DMS53 treated with DMSO at 0.1 percent for 48 hours (cell line): ENCODE results near the gene ERICH2.
"Not testable (repeated sequence)": the region's sequence is repeated elsewhere in the genome, so short reads cannot be mapped to it uniquely, and the experiment has no call there.

ENCODE experiments used
- DNase-seq: peaks from one replicate; lab custom pipeline; 2025; ENCODE audit not compliant: unreplicated experiment; lab: John Stamatoyannopoulos, UW

Gene ERICH2, protein sequence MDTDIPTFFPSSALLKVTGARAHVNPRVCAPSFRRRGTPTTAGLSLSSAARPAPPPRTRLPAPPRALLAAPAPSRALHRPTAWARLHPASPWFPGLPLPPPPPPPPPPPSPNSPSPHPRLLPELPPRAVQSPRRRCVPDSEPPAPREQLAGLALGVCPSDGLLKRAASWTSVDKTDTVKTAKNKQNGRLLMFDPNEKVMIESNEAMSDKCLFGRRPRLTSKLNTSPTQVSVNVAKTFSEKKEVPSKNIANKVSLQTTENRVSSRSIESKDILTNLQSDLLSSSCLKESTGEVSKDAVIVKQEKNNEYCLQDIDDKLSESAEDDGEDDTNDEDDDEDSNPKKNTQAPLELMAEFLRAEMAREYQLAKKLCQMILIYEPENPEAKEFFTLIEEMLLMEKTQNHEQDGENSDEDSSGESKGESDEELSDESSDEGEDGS

DNA sequence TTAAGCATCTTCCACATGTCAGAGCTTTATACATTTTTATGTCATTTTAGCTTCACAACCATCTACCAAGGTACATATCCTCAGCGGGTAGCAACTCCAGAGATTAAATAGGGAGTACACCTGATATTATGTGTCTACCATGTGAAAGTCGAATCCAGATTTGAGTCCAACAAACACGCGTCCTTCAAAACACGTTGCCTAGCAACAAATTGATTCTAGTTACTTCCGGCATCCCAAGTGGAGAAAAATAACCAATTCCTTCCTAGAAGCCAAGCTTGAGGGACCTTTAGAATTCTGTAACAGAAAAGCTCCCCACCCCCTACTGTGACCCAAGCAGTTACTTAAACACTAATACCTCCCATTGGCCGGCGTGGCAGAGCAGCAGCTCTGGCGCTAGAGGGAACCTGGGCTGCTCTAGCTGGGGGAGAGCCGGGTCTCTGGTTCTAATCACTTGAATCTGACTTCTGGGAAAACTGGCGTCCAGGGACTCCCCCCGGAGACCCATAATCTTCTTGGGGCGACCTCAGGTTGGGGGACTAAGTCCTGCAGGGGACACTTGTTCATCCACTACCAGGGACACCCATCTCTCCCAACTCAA is at the start of gene ERICH2:
Gene ERICH2, plus strand, starts transcription at position 371 of the 598 bp plus-strand sequence. CDS start 304 bp downstream, outside the sequence.
- peak; percentile 82 for DNase-seq

DNA sequence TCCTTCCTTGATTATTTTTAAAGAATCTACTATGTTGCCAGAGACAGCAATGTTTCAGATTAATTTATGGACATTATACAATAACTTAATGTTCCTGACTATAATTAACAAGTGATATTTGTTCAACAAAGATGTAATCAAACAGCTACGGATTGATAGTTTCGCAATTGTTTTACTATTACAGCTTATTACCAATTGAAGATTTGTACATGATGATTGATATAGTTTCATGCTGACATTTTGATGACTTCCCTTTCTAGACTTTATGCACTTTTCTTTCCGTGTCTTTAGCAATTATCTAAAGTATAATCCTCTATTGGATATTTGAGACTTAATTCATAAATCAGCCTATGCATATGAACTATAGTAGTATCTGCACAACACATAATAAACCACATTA is 48.5 kb upstream of the ERICH2 start:
- no peak for DNase-seq

DNA sequence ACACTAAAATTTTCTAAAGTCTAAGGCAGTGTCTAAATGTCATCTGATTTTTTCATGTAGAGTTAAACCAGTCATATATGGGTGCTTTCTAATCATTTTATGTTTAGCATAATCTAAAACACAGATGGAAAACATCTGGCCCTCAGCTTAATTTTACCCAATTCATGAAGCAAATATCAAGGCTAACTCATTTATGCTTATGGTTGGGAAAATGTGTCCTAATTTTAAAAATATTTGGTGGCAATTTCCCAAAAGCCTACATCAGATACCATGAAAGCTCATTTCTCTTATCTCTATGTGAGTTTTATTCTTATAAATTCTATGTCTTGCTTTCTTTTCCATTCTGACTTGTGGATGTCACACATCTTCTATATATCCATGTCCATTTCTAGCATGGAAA is 47.9 kb upstream of the ERICH2 start:
- DNase-seq, result no peak

DNA sequence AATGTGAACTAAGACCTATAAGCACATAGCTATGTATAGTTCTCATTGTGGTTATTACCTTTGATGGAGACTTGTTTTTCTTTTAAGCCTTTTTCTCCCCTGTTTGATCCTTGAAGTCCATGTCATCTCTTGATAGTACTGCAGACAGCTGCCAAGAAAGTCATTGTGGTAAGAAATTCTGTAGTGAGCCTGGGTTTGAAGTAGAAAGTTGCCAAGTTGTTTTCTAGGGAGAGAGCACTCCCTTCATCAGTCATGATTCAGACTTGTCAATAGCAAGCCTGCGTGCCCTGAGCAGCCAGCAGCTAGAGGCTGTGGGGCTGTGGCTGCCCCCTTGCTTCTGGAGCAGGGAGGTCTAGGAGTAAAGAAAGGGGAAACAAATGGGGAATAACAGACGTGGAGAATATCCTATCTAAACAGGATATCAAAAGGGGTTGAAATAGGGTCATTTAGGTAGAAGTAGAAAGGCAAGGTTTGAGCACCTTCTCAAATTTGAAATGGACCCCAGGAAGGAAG is 46.7 kb upstream of the ERICH2 start:
- DNase-seq, result no peak

DNA sequence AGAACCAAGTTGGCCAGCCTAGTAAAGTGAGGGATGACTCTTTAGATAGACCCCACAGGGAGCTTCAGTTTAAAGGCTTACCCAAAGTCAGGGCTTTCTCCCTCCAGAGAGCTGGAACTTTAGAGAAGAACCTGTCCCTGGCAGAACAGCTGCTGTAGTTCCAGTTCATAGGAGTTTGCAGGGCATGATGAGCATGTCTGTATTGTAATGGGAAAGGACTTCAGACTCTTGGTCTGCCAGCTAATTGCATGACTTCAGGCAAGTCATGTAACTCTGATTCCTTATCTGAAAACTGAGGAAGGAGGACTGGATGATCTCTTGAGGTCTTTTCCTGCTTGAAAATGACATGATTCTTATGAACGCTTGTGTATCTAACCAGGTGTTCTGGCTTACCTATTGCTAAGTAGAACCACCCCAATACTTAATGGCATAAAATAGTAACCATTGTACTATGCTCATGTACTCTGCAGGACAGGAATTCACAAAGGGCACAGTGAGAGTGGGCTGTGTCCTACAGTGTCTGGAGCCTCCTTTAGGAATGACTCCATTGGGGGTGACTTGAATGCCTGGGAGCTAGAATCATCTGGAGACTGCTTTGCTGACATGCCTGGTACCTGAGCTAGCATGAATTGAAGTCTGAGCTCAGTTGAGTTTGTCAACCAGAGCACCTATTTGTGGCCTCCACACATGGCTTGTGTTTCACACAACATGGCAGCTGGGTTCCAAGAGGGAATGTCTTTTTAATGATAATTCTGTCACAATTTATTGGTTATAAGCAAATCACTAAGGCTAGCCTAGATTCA is 36.2 kb upstream of the ERICH2 start:
- DNase-seq, result no peak

DNA sequence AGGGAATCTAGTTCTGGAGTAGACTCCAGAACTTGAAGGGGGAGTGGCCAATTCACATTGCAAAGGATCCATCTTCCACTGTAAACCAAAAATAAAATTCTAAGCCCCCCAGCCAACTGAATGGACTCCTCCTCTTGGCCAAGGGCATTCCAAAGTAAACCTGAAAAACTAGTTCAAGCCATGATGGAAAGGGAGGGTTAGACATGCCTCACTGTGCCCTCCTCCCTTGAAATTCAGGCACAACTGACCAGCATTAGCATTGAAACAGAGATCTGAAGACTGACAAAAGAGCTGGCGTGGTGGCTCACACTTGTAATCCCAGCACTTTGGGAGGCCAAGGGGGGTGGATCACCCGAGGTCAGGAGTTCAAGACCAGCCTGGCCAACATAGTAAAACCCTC is 35.6 kb upstream of the ERICH2 start:
- not testable (repeated sequence) for DNase-seq

DNA sequence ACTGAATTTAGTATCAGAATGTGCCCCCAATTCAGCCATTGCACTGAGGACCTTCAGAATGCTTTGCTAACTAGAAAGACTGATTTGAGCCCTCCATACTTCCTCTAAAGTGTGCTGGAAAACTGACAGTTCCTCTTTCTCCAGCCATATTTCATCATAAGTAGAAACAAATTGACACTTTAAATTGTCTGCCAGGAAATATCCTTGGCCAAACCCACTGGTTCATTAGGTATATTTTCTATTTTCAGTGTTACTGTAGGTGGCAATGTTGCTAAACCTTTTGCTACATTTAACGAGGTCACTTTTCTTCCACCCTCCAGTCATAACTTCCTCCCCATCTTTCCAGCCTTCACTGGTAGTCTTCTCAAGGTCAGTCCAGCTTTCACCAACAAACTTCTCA is 33.5 kb upstream of the ERICH2 start:
- no peak for DNase-seq

DNA sequence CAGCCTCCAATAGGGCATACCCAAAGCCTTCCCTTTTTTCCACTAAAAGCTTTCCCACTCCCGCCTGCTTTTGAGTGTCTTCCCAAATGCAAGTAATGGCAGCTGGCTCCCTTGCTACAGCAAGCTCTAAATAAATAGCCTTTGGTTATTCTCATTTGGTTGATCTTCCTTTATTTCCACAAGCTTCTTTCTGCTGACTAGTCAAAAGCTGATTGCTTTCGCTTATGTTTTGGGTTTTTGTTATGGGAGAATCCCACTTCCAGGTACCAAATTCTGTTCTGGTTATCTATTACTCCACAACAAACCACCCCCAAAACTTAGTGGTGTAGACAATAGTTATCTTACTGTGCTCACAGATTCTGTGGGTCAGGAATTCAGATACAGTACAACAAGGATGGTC is 32.8 kb upstream of the ERICH2 start:
- no peak for DNase-seq

DNA sequence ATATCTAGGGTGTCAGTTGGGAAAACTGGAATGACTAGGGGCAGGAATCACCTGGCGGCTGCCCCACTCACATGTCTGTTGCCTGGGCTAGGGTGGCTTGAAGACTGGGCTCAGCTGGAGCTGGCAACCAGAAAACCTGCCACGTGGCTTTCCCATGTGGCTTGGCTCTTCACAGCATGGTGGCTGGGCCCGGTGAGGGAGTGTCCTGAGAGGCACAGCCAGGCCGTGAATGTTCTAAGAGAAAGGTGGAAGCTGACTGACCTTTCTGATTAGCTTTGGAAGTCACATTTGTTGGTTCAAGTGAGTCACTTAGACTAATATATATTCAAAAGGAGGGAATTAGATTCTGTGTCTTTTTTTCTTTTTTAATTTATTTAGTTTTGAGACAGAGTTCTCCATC is 32.4 kb upstream of the ERICH2 start:
- no peak for DNase-seq

DNA sequence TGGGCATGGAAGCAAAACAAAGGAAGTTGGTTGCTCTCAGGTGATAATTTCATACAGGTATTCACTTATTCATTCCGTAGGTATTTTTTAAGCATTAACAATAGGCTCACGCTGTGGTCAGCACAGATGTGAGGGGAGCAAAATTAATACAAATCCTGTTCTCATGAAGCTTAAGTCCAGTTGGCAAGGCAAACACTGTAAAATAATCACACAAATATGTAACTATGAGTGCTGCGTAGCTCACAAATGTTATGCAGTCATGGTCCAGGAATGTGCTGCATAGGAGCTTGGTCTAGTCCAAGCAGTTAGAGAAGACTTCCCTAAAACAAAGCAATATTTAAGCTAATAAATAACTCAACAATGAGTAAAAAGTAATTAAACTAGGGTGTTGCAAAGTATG is 31.1 kb upstream of the ERICH2 start:
- DNase-seq, result no peak

DNA sequence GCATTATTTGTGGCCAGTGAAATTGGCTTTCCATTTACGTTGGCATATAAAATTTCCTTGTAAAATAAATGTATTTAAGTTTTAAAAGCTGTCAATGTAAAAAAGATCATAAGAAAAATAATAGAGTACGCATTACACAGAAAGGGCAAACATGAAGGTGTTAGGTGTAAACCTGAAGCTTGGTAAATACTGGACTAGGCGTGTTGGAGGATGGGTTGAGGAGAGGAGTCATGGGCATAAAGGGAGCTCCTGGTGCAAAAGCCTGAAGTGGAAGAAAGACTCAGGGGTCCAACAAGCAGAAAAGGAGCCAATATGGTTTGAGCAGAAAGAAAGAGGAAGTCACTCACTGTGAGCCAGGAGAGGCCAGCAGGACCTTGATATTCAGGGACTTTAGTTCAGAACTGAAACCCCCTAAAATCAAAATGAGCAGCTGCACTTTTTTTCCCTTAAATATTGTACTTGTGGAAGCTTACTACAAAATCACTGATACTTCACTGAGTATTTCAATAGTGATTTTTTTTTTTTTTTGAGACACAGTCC is 30.6 kb upstream of the ERICH2 start:
- DNase-seq, result no peak

DNA sequence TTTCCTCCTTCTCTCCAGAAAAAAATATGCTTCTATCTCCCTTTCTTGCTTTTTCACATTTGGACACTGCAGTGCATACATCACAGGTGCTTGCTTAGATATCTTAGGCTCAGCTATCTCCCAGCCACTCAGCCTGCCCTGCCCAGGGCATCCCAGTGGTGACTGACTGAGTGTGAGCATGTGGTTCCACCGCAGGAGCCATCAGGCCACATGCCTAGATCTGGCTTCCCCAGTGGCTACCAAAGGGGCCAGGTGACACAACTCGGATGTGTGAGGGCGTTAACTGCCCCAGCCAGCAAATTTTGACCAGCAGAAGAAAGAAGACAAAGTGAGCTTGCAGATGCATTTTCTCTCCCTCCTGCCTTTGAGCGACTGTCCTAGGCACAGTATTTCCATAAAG is 29.5 kb upstream of the ERICH2 start:
- no peak for DNase-seq

DNA sequence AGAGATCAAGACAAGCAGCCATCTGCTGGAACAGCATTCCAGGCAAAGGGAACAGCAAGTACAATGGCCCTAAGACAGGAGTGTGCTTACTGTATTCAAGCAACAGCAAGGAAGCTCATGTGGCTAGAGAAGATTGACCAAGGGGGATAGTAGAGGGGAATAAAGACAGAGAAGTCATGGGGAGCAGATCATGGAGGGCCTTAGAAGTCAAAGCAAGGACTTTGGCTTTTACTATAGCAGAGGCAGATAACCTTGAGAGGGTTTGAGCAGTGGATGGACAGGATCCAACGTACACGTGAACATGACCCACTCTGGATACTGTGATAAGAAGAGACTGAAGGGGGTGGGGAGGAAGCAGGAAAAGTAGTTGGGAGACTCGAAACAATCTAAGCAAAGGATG is 28.2 kb upstream of the ERICH2 start:
- no peak for DNase-seq

DNA sequence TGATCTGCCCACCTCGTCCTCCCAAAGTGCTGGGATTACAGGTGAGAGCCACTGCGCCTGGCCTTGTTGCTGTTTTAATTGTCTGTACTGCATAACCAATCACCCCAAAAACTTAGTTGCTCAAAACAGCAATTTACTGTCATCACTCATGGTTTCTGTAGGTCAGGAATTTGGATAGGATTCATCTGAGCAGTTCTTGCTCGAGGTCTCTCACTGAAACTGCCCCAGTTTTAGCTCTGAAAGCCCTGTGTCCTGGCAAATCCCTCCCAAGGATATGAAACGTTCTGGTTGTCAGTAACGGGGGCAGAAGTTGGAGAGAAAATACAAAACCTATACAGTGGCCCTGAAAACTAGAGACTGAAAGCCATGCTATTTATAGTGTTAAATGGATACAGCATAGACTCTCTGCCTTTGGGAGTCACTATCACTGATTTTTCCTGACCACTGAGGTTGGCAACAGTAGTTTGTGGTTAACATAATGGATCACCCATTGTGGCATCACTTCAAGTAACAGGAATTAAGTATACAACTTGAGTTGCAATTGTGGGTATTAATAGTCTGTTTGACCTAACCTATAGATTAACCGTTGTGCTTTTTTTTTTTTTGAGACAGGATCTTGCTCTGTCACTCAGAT is 27.2 kb upstream of the ERICH2 start:
- DNase-seq, result no peak

DNA sequence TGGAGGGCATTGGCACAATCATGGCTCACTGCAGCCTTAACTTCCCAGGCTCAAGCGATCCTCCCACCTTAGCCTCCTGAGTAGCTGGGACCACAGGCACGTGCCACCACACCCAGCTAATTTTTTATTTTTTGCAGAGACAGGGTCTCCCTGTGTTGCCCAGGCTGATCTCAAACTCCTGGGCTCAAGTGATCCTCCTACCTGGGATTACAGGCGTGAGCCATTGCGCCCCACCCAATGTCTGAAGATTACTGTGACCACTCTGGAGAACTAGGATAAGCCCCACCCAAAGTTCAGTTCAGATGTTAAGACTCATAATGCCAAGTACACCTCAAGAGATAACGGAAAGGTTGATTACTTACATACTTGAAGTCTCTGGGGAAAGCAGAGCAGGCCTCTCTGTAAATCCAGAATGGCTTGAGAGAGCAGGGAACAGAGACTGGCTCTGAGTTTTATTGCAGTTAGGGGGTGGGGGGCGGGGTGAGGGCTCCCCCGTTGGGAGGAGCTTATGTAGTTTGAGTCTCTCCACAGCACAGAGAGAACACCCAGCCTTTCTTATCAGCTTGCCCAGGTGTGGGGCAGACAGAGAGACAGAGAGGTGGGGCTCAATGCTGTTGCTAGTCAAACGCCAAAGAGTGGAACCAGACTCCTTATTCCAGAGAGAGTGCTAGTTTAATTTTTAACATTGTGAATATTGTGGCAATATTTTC is 26.5 kb upstream of the ERICH2 start:
- DNase-seq, result no peak

DNA sequence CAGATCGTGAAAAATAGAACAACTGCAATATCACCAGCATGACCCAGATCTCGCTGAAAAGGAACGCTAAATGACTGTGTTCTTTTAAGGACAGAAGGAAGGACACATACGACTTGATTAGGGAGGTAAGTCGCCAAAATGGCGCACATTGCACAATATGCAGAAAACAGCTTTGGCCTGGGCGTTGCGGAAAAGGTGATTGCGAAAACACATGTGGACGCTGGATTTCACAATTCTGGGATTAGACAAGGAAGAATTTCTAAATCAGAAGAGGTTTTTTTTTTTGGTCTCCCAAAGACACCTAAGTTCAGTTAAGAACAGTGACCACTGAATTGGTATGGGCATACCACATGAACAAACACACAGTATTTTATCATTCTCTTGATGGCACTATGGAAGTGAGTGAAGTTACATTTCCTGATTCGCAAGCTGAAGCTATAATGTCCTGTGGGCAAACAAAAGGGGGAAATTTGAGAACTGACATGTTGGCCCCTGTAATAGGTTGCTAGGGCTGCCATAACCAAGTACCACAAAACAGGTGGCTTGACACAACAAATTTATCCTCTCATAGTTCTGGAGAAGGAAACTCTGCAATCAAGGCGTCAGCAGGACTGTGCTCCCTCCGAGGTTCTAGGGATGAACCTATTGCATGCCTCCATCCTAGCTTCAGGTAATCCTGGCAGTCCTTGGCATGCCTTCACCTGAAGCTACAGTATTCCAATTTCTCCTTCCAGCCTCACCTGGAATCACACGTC is 25.8 kb upstream of the ERICH2 start:
- no peak for DNase-seq

DNA sequence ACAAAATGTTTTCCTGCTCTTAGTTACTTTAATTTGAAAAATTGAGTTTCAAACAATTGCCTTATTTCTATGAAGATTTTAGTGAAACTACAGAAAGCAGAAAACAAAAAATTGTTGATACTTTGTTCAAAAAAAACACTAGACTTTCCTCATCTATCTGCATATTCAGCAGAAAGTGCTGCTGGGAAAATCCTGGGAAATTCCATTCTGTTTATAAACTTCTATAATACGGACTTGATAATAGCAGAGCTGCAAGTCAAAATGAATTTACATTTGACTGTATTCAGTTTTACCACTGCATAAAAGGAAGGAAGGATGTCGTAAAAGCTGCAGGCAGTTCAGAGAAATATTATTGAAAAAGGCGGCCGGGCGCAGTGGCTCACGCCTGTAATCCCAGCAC is 24.9 kb upstream of the ERICH2 start:
- DNase-seq, result no peak

DNA sequence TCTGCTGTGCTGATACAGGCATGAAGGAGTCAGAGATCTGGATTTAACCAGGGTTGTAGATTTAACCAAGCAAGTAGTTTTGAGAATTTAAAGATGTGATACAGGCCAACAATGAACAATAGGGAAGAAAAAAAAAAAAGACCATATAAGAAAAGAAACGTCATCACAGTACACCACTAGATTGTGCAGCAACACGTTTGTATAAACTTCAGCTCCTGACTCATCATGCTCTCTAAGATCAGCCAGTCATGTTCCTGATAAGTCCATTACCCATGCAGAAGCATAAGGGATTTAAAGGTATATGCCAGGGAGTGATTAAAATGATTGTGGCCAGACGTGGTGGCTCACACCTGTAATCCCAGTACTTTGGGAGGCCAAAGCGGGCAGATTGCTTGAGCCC is 22.3 kb upstream of the ERICH2 start:
- DNase-seq, result no peak

DNA sequence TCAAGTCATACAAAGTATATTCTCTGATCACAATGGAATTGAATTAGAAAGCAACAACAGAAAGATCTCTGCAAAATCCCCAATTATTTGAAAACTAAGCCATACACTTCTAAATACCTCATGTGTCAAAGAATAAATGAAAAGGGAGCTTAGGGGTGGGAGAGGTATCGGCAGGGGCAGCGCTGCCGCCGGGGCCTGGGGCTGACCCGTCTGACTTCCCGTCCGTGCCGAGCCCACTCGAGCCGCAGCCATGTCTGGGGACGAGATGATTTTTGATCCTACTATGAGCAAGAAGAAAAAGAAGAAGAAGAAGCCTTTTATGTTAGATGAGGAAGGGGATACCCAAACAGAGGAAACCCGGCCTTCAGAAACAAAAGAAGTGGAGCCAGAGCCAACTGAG is 18.6 kb upstream of the ERICH2 start:
- DNase-seq, result not testable (repeated sequence)

DNA sequence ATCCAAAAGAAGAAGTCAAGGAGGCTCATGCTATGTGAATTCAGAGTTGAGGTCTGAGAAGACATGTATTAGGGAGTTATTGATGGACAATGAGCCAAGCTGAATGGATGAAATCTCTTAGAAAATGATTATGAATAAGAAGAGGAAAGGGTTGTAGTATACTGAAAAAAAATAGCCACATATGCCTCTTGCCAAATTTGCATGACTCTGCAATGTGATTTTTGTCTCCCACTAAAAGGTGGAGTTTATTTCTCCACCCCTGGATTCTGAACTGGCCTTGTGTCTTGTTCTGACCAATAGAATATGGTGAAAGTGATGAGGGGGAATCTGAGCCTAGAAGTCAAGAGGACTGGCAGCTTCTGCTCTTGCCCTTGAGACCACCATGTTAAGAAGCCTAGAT is 8.6 kb upstream of the ERICH2 start:
- no peak for DNase-seq
